IMR-90 (cell line): ENCODE measurements around the gene STOM. TPM values are rescaled to one million over a fixed set of nuclear protein-coding genes. Genes with fewer than 3 reads are reported as not detected.

Experiments used
- ATAC-seq: fragments of 200-7000 bp; cut with Tn5 transposase; 2 replicates; pipeline ENCODE4 v1.9.1; 2020; ENCODE audit warnings: low read depth, mild to moderate bottlenecking, moderate library complexity
- BruUV-seq: library from RNA; stranded (reverse); fragments of 400-500 nt; replicated peaks from 2 replicates; lab custom pipeline; 2021; lab: Mats Ljungman, UMichigan
- CTCF ChIA-PET: fragments of 300-600 bp; formaldehyde crosslinking; extraction: SDS; loops from one replicate; lab custom pipeline; 2021; ENCODE audit warnings: antibody characterized with exemption; lab: Yijun Ruan, JAX
- POLR2A ChIA-PET: fragments of 300-600 bp; sonication (Branson Sonifier 250); formaldehyde crosslinking; loops from one replicate; lab custom pipeline; 2022; ENCODE audit warnings: antibody characterized with exemption; ENCODE audit not compliant: unreplicated experiment; lab: Charles Lee
- DNase-seq: peaks from one replicate; pipeline ENCODE4 v3.0.0; 2013
- H2AFZ ChIP-seq: replicated peaks from 2 replicates; pipeline ENCODE3; 2013; ENCODE audit warnings: low read length, mild to moderate bottlenecking; ENCODE audit not compliant: poor library complexity
- H2AK5ac ChIP-seq: 2 replicates; pipeline ENCODE4 v1.6.1; 2013; ENCODE audit warnings: low read depth, low read length, inconsistent platforms
- H2AK9ac ChIP-seq: replicated peaks from 2 replicates; pipeline ENCODE3; 2013; ENCODE audit warnings: mild to moderate bottlenecking, low read depth, low read length, moderate library complexity; ENCODE audit not compliant: poor library complexity
- H2BK120ac ChIP-seq: 2 replicates; pipeline ENCODE4 v1.6.1; 2013; ENCODE audit warnings: low read depth, low read length, inconsistent platforms
- H2BK15ac ChIP-seq: 3 replicates; pipeline ENCODE4 v1.6.1; 2013; ENCODE audit warnings: low read depth, low read length, inconsistent platforms
- H2BK20ac ChIP-seq: 2 replicates; pipeline ENCODE4 v1.6.1; 2013; ENCODE audit warnings: low read depth, mild to moderate bottlenecking, inconsistent platforms, low read length, moderate library complexity
- H2BK5ac ChIP-seq: 2 replicates; pipeline ENCODE4 v1.6.1; 2013; ENCODE audit warnings: mild to moderate bottlenecking, low read depth, low read length, inconsistent platforms; ENCODE audit not compliant: poor library complexity, severe bottlenecking
- H3K14ac ChIP-seq: replicated peaks from 2 replicates; pipeline ENCODE4 v1.6.1; 2013; ENCODE audit warnings: low read depth, low read length, inconsistent platforms
- H3K18ac ChIP-seq: 2 replicates; pipeline ENCODE4 v1.6.1; 2013; ENCODE audit warnings: low read depth, low read length, control low read depth
- H3K23ac ChIP-seq: 2 replicates; pipeline ENCODE4 v1.6.1; 2013; ENCODE audit warnings: low read depth, low read length, inconsistent platforms
- H3K27ac ChIP-seq: 2 replicates; pipeline ENCODE4 v1.5.1; 2013; ENCODE audit warnings: mild to moderate bottlenecking, control low read depth, low read length; ENCODE audit not compliant: insufficient read depth
- H3K27me3 ChIP-seq: 2 replicates; pipeline ENCODE4 v1.6.1; 2013; ENCODE audit warnings: low read length; ENCODE audit not compliant: control insufficient read depth, insufficient read depth
- H3K36me3 ChIP-seq: 2 replicates; pipeline ENCODE4 v1.6.1; 2013; ENCODE audit warnings: low read length, mixed read lengths; ENCODE audit not compliant: control insufficient read depth, insufficient read depth
- H3K4ac ChIP-seq: 2 replicates; pipeline ENCODE4 v1.6.1; 2013; ENCODE audit warnings: low read depth, low read length, inconsistent platforms
- H3K4me1 ChIP-seq: 2 replicates; pipeline ENCODE4 v1.6.1; 2013; ENCODE audit warnings: low read length, mixed read lengths; ENCODE audit not compliant: control insufficient read depth, insufficient read depth
- H3K4me2 ChIP-seq: 2 replicates; pipeline ENCODE4 v1.6.1; 2013; ENCODE audit warnings: low read depth, mild to moderate bottlenecking, control low read depth, low read length, moderate library complexity
- H3K4me3 ChIP-seq: 2 replicates; pipeline ENCODE4 v1.5.1; 2013; ENCODE audit warnings: low read depth, mild to moderate bottlenecking, control low read depth, low read length, moderate library complexity; ENCODE audit not compliant: insufficient read depth
- H3K56ac ChIP-seq: 2 replicates; pipeline ENCODE4 v1.6.1; 2013; ENCODE audit warnings: low read length, inconsistent platforms; ENCODE audit not compliant: insufficient read depth; ENCODE audit errors: extremely low read depth
- H3K79me1 ChIP-seq, 2 experiments: 2 replicates each; pipeline ENCODE4 v1.6.1; 2013; ENCODE audit warnings: low read length in 2 of 2, inconsistent platforms in 1 of 2, low read depth in 1 of 2
- H3K9ac ChIP-seq: 2 replicates; pipeline ENCODE4 v1.6.1; 2013; ENCODE audit warnings: low read depth, low read length, control low read depth
- H3K9me1 ChIP-seq: 2 replicates; pipeline ENCODE4 v1.6.1; 2013; ENCODE audit warnings: low read length, inconsistent platforms; ENCODE audit not compliant: insufficient read depth
- H3K9me3 ChIP-seq: 2 replicates; pipeline ENCODE4 v1.6.1; 2013; ENCODE audit warnings: low read length; ENCODE audit not compliant: control insufficient read depth, insufficient read depth
- H4K20me1 ChIP-seq: 2 replicates; pipeline ENCODE4 v1.6.1; 2013; ENCODE audit warnings: low read length, inconsistent platforms; ENCODE audit not compliant: insufficient read depth
- H4K5ac ChIP-seq: 2 replicates; pipeline ENCODE4 v1.6.1; 2013; ENCODE audit warnings: mild to moderate bottlenecking, low read depth, low read length, control low read depth
- H4K8ac ChIP-seq, 2 experiments: 2 replicates each; pipeline ENCODE4 v1.6.1; 2013; ENCODE audit warnings: low read depth in 2 of 2, low read length in 2 of 2, control low read depth in 1 of 2, inconsistent platforms in 1 of 2
- H4K91ac ChIP-seq: 2 replicates; pipeline ENCODE4 v1.6.1; 2013; ENCODE audit warnings: low read depth, low read length, inconsistent platforms; ENCODE audit not compliant: insufficient read depth
- CEBPB ChIP-seq: IDR thresholded peaks from 2 replicates; pipeline ENCODE4 v1.6.1; 2012; ENCODE audit warnings: low read depth, low read length, improper control_type of control experiment
- ELK1 ChIP-seq: fragments of 150-350 bp; IDR thresholded peaks from 2 replicates; pipeline ENCODE4 v1.6.1; 2016; ENCODE audit warnings: low read depth, mild to moderate bottlenecking, low read length, moderate library complexity, borderline replicate concordance
- POLR2A ChIP-seq: IDR thresholded peaks from 2 replicates; pipeline ENCODE4 v1.6.1; 2012; ENCODE audit warnings: mild to moderate bottlenecking, low read depth, low read length
- RCOR1 ChIP-seq: IDR thresholded peaks from 2 replicates; pipeline ENCODE4 v1.6.1; 2012; ENCODE audit warnings: mild to moderate bottlenecking, low read length, improper control_type of control experiment; ENCODE audit not compliant: insufficient replicate concordance
- WGBS, 2 experiments: methylation state at CpG; one replicate each; pipeline versions ENCODE4 v1.1.5 to v1.1.7; 2013; ENCODE audit warnings: missing lambda C conversion rate in 2 of 2; ENCODE audit not compliant: insufficient read length in 1 of 2; ENCODE audit errors: extremely low coverage in 2 of 2; 5-methylcytosine and 5-hydroxymethylcytosine counted together
- dilution Hi-C: fragments of 300-500 bp; cut with HindIII; formaldehyde crosslinking; loops from one replicate; pipeline ENCODE4 v1.14.3; 2018; ENCODE audit warnings: low sequenced_read_pairs; ENCODE audit not compliant: unreplicated experiment
- in situ Hi-C: fragments of 300-500 bp; cut with MboI; formaldehyde crosslinking; loops from 3 replicates; pipeline ENCODE4 v1.14.3; 2019; ENCODE audit warnings: low sequenced_read_pairs, inconsistent platforms, mixed read lengths
- intact Hi-C: fragments of 100-400 bp; cut with micrococcal nuclease; formaldehyde crosslinking; loops from 2 replicates; pipeline ENCODE4 v1.10.0; 2022
- polyA plus RNA-seq, 3 experiments: library from polyadenylated mRNA; depleted of rRNA; stranded (reverse); fragments of >200 nt; gene quantifications; 2 replicates each; pipeline ENCODE4 v1.2.3, GENCODE V29; 2012; ENCODE audit warnings: low replicate concordance in 1 of 3
- total RNA-seq: library from RNA; depleted of rRNA; stranded (reverse); fragments of >200 nt; gene quantifications from 2 replicates; pipeline ENCODE4 v1.2.3, GENCODE V29; 2012

STOM gene
- total and polyA plus RNA-seq, 2 of the 4 experiments (the other 2 are of a cell fraction), result 78.4 to 84.8 TPM

DNA sequence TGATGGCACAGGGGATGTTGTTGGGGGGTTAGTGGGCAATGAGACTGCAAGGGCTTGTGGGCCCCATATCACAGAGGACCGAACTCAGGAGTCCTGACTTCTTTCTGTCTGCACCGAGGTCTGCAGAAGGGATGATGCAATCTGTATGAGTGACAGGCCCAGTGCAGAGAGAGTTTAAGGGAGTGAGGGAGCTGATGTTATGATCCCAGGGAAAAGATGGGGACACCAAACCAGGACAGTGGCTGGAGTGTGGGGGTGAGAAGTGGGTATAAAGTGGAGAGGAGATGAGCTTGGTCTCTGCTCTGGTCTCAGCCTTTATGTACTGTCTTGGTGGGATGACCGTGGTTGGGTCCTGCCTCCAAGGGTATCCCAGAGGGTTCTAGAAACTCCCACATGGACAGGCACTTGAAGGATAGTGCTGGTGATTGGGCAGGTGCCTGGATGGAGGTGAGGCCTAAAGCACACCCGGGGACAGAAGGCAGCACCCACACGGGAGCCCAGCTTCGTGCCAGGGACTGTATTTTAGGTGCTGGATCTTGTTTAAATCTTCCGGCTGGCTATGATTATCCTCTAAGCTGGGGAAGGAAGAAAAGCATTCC lies 80.2 kb downstream of the STOM start:
- Histone ChIP-seq H3K4me3 (no peak overlapping the region), H2AFZ (peak overlapping the region; percentile 81), H3K18ac (peak overlapping the region; percentile 22), H2BK20ac (peak overlapping the region; percentile 88), H3K4me2 (peak overlapping the region; percentile 24; the same call in 1 of the 2 replicates), H4K91ac (peak overlapping the region; percentile 84), H2BK5ac (peak overlapping the region; percentile 82), H3K56ac (0 out of 2 replicates have a peak overlapping the region, but pooled peaks have one; percentile 19), H3K4me1 (peaks cover 42% of the 10 kb centered on the region), H2BK15ac (peak overlapping the region; percentile 98; the same call in 2 of the 3 replicates), H4K8ac (peak overlapping the region; percentile 85 to 88; a peak in 3 of 4 replicates), H3K27me3 (no peaks in the 10 kb centered on the region), H4K5ac (peak overlapping the region; percentile 36), H3K9me3 (no peaks in the 10 kb centered on the region), H3K9ac (peak overlapping the region; percentile 66), H2AK5ac (peak overlapping the region; percentile 78), H3K4ac (peak overlapping the region; percentile 86), H3K14ac (peak overlapping the region; percentile 90), H3K9me1 (peaks cover 54% of the 10 kb centered on the region), H3K36me3 (peaks cover 29% of the 10 kb centered on the region), H2AK9ac (peak overlapping the region; percentile 93), H3K79me1 (peaks cover 51 to 85% of the 10 kb centered on the region in 2 experiments), H4K20me1 (0 out of 2 replicates have a peak, but pooled peaks cover 10% of the 10 kb centered on the region), H3K27ac (peak overlapping the region; percentile 82), H3K23ac (peak overlapping the region; percentile 53), H2BK120ac (peak overlapping the region; percentile 100)
- DNase-seq (no peak), ATAC-seq (no peak)
- CTCF ChIA-PET, result interaction anchor here (1.4 to 1.5 kb wide), 2 partner anchors 30 to 67 kb away, joined by 3 to 7 read pairs; no protein-coding TSS in a partner anchor
- in situ Hi-C loops, result no loop called here
- no peak for TF ChIP-seq ELK1
- no peak for TF ChIP-seq RCOR1
- TF ChIP-seq POLR2A, result no peak
- TF ChIP-seq CEBPB, result peak; percentile 91
- no TSS peak for BruUV-seq
- 60% methylated on average over 2 of the region's 7 CpGs; no CpG with 5 or more reads in 1 of the 2 experiments for WGBS, 2 experiments
- POLR2A ChIA-PET, result no interaction called here
- dilution Hi-C loops, result no loop called here
- intact Hi-C loops, result no loop called here
